GM12878 (cell line): ENCODE measurements around the gene TGFBR3. TPM values are rescaled to one million over a fixed set of nuclear protein-coding genes. Genes with fewer than 3 reads are reported as not detected.

Source experiments
- ATAC-seq: fragments of 200-7000 bp; cut with Tn5 transposase; 3 replicates; pipeline ENCODE4 v1.9.1; 2020; ENCODE audit warnings: mild to moderate bottlenecking, moderate library complexity
- BruUV-seq: library from RNA; stranded (reverse); fragments of 400-500 nt; replicated peaks from 2 replicates; lab custom pipeline; 2021; lab: Mats Ljungman, UMichigan
- CTCF ChIA-PET: fragments of 300-600 bp; sonication (Branson Sonifier 250); formaldehyde crosslinking; extraction: SDS; loops from one replicate; lab custom pipeline; 2021; ENCODE audit warnings: inconsistent platforms; lab: Yijun Ruan, JAX
- POLR2A ChIA-PET: fragments of 350-600 bp; formaldehyde crosslinking; extraction: SDS; loops from one replicate; lab custom pipeline; 2021; ENCODE audit warnings: inconsistent platforms; lab: Charles Lee
- RAD21 ChIA-PET: fragments of 300-600 bp; sonication (Branson Sonifier 250); formaldehyde crosslinking; loops from one replicate; lab custom pipeline; 2023; ENCODE audit warnings: antibody characterized with exemption; ENCODE audit not compliant: unreplicated experiment; lab: Charles Lee
- SMC1A ChIA-PET: fragments of 300-600 bp; sonication (Branson Sonifier 250); formaldehyde crosslinking; loops from one replicate; lab custom pipeline; 2023; ENCODE audit not compliant: unreplicated experiment, uncharacterized antibody; lab: Charles Lee
- DNase-seq: peaks from one replicate; pipeline ENCODE4 v3.0.0-alpha.2; 2011; ENCODE audit warnings: low read depth, low spot score
- FAIRE-seq: peaks from 3 replicates; lab custom pipeline; 2011; peaks lifted over from hg19 to GRCh38; lab: Jason Lieb, UNC
- H2AFZ ChIP-seq: 2 replicates; pipeline ENCODE4 v1.6.0; 2011; ENCODE audit warnings: low read depth, low read length, control low read depth; ENCODE audit not compliant: control insufficient read depth
- H3K27ac ChIP-seq: 2 replicates; pipeline ENCODE4 v1.5.1; 2011; ENCODE audit warnings: control low read depth; ENCODE audit not compliant: control insufficient read depth, insufficient read depth
- H3K27me3 ChIP-seq, 2 experiments: replicated peaks in 1 of 2; 2 replicates each; pipeline versions ENCODE4 v1.6.0 to v1.6.1; 2011; ENCODE audit warnings: low read length in 1 of 2; ENCODE audit not compliant: control insufficient read depth in 2 of 2, insufficient read depth in 2 of 2
- H3K36me3 ChIP-seq, 2 experiments: 2 replicates each; pipeline ENCODE4 v1.5.1; 2011; ENCODE audit warnings: low read length in 1 of 2; ENCODE audit not compliant: control insufficient read depth in 2 of 2, insufficient read depth in 2 of 2
- H3K4me1 ChIP-seq: 2 replicates; pipeline ENCODE4 v1.6.1; 2011; ENCODE audit warnings: mild to moderate bottlenecking, low read length, moderate library complexity, mixed read lengths; ENCODE audit not compliant: control insufficient read depth, insufficient read depth
- H3K4me2 ChIP-seq: 2 replicates; pipeline ENCODE4 v1.6.0; 2011; ENCODE audit warnings: control low read depth; ENCODE audit not compliant: control insufficient read depth, insufficient read depth
- H3K4me3 ChIP-seq: fragments of 200-600 bp; sonication (generic); 2 replicates; pipeline ENCODE4 v1.5.1; 2016
- H3K79me2 ChIP-seq: 2 replicates; pipeline ENCODE4 v1.6.0; 2011; ENCODE audit warnings: low read length; ENCODE audit not compliant: control insufficient read depth, insufficient read depth
- H3K9ac ChIP-seq: 2 replicates; pipeline ENCODE4 v1.8.0; 2011; ENCODE audit warnings: low read length, control low read depth, mixed read lengths; ENCODE audit not compliant: control insufficient read depth, insufficient read depth
- H3K9me3 ChIP-seq: replicated peaks from 3 replicates; pipeline ENCODE4 v1.5.1; 2011; ENCODE audit warnings: mild to moderate bottlenecking, low read length; ENCODE audit not compliant: control insufficient read depth, insufficient read depth
- H4K20me1 ChIP-seq: 2 replicates; pipeline ENCODE4 v1.6.0; 2011; ENCODE audit not compliant: control insufficient read depth, insufficient read depth
- CBX3 ChIP-seq: fragments of 200-600 bp; sonication (generic); IDR thresholded peaks from 2 replicates; pipeline ENCODE4 v1.6.1; 2016; ENCODE audit warnings: low read depth, borderline replicate concordance
- E4F1 ChIP-seq: fragments of 450-650 bp; IDR thresholded peaks from 2 replicates; pipeline ENCODE4 v1.6.1; 2018; ENCODE audit warnings: borderline replicate concordance, mild to moderate bottlenecking; ENCODE audit not compliant: partially characterized antibody
- MEF2A ChIP-seq: IDR thresholded peaks from 2 replicates; pipeline ENCODE4 v1.6.1; 2011; ENCODE audit warnings: low read depth, mild to moderate bottlenecking, low read length, moderate library complexity; ENCODE audit not compliant: insufficient read depth
- PBX3 ChIP-seq: IDR thresholded peaks from 2 replicates; pipeline ENCODE4 v1.6.1; 2011; ENCODE audit warnings: mild to moderate bottlenecking, low read depth, low read length, moderate library complexity; ENCODE audit not compliant: insufficient replicate concordance
- RAD21 ChIP-seq: IDR thresholded peaks from 2 replicates; pipeline ENCODE4 v1.6.1; 2011; ENCODE audit warnings: mild to moderate bottlenecking, low read depth, low read length, moderate library complexity; ENCODE audit not compliant: insufficient read depth
- RCOR1 ChIP-seq: conservative IDR thresholded peaks from 2 replicates; pipeline ENCODE4 v1.6.1; 2012; ENCODE audit warnings: low read depth, low read length, improper control_type of control experiment
- SPI1 ChIP-seq: IDR thresholded peaks from 2 replicates; pipeline ENCODE4 v1.6.1; 2011; ENCODE audit warnings: low read depth, mild to moderate bottlenecking, low read length, moderate library complexity, borderline replicate concordance; ENCODE audit not compliant: insufficient read depth
- SREBF1 ChIP-seq: IDR thresholded peaks from 2 replicates; pipeline ENCODE4 v1.6.1; 2012; ENCODE audit warnings: mild to moderate bottlenecking, low read length
- STAT1 ChIP-seq: fragments of 450-650 bp; conservative IDR thresholded peaks from 2 replicates; pipeline ENCODE4 v1.6.1; 2014; ENCODE audit warnings: antibody characterized with exemption, mild to moderate bottlenecking
- YBX1 ChIP-seq: fragments of 450-650 bp; IDR thresholded peaks from 2 replicates; pipeline ENCODE4 v1.6.1; 2016; ENCODE audit warnings: antibody characterized with exemption
- ZNF24 ChIP-seq: fragments of 450-650 bp; IDR thresholded peaks from 2 replicates; pipeline ENCODE4 v1.6.1; 2017; ENCODE audit warnings: antibody characterized with exemption, mild to moderate bottlenecking
- WGBS: methylation state at CpG from one replicate; pipeline ENCODE4 v1.1.6; 2016; ENCODE audit warnings: low lambda C conversion rate; ENCODE audit not compliant: insufficient replicate concordance, insufficient coverage; ENCODE audit errors: missing lambda C conversion rate; 5-methylcytosine and 5-hydroxymethylcytosine counted together
- in situ Hi-C: fragments of 300-500 bp; cut with MboI; formaldehyde crosslinking; loops from 9 replicates; pipeline ENCODE4 v1.14.3; 2018; ENCODE audit warnings: mixed read lengths
- intact Hi-C: fragments of 100-400 bp; cut with micrococcal nuclease; formaldehyde crosslinking; loops from one replicate; pipeline ENCODE4 v1.14.2; 2022; ENCODE audit not compliant: unreplicated experiment
- polyA plus RNA-seq, 11 experiments: library from polyadenylated mRNA; depleted of rRNA in 4 of 11; unstranded in 6 of 11; stranded (reverse) in 5 of 11; fragments of >200 nt; fragmentation: Nextera tagmentation in 4 of 11; fragmentation: Illumina TruSeq in 1 of 11; extraction: Ambion mirVana in 4 of 11; extraction: Trizol in 1 of 11; gene quantifications; 1 replicate in 1 of 11; 2 replicates in 10 of 11; pipeline versions ENCODE4 v1.2.1 to v1.2.3, GENCODE V29; 2011 to 2016; ENCODE audit warnings: inconsistent platforms in 2 of 11, missing spikeins in 2 of 11, low read depth in 1 of 11
- total RNA-seq, 4 experiments: library from RNA; depleted of rRNA in 3 of 4; stranded (reverse); fragments of >200 nt in 3 of 4; fragmentation: Illumina TruSeq in 1 of 4; extraction: Trizol in 1 of 4; gene quantifications; 2 replicates each; pipeline versions ENCODE4 v1.2.1 to v1.2.3, GENCODE V29; 2013 to 2021
- TF ChIP-seq, protein P1 (sequence below): fragments of 450-650 bp; formaldehyde crosslinking; IDR thresholded peaks from 2 replicates; pipeline ENCODE4 v1.5.0; 2022; ENCODE audit warnings: mild to moderate bottlenecking, missing genetic modification characterization
- TF ChIP-seq, protein P2 (sequence below): fragments of 450-650 bp; formaldehyde crosslinking; IDR thresholded peaks from 2 replicates; pipeline ENCODE4 v1.4.0; 2022; ENCODE audit warnings: mild to moderate bottlenecking, moderate library complexity

The TGFBR3 gene
- total and polyA plus RNA-seq, 10 of the 15 experiments (the other 5 are each of a cell fraction or from before 2014, with no cell fraction given): 2.7 to 16.5 (median 12.6) TPM

- Histone ChIP-seq H3K9me3 (no peaks in the 10 kb centered on the region), H3K4me3 (no peak overlapping the region), H3K9ac (no peak overlapping the region), H2AFZ (no peak overlapping the region), H3K27me3 (no peaks in the 10 kb centered on the region), H3K4me2 (no peak overlapping the region), H4K20me1 (no peaks in the 10 kb centered on the region), H3K79me2 (no peaks in the 10 kb centered on the region), H3K4me1 (no peaks in the 10 kb centered on the region), H3K36me3 (no peaks in the 10 kb centered on the region), H3K27ac (no peak overlapping the region)
- DNase-seq: no peak
- 95% methylated on average over 1 of the region's 1 CpG for WGBS
- ChIA-PET POLR2A (no interaction called here), RAD21 (no interaction called here), SMC1A (no interaction called here), CTCF (no interaction called here)
- ATAC-seq: no peak
- in situ Hi-C loops: no loop called here
- no TSS peak for BruUV-seq
- intact Hi-C loops: no loop called here
- no peak for FAIRE-seq
- TF ChIP-seq, protein P1, sequence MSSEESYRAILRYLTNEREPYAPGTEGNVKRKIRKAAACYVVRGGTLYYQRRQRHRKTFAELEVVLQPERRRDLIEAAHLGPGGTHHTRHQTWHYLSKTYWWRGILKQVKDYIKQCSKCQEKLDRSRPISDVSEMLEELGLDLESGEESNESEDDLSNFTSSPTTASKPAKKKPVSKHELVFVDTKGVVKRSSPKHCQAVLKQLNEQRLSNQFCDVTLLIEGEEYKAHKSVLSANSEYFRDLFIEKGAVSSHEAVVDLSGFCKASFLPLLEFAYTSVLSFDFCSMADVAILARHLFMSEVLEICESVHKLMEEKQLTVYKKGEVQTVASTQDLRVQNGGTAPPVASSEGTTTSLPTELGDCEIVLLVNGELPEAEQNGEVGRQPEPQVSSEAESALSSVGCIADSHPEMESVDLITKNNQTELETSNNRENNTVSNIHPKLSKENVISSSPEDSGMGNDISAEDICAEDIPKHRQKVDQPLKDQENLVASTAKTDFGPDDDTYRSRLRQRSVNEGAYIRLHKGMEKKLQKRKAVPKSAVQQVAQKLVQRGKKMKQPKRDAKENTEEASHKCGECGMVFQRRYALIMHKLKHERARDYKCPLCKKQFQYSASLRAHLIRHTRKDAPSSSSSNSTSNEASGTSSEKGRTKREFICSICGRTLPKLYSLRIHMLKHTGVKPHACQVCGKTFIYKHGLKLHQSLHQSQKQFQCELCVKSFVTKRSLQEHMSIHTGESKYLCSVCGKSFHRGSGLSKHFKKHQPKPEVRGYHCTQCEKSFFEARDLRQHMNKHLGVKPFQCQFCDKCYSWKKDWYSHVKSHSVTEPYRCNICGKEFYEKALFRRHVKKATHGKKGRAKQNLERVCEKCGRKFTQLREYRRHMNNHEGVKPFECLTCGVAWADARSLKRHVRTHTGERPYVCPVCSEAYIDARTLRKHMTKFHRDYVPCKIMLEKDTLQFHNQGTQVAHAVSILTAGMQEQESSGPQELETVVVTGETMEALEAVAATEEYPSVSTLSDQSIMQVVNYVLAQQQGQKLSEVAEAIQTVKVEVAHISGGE (CRISPR knock-in tag): no peak
- no peak for TF ChIP-seq STAT1
- no peak for TF ChIP-seq RCOR1
- TF ChIP-seq MEF2A: no peak
- TF ChIP-seq, protein P2, sequence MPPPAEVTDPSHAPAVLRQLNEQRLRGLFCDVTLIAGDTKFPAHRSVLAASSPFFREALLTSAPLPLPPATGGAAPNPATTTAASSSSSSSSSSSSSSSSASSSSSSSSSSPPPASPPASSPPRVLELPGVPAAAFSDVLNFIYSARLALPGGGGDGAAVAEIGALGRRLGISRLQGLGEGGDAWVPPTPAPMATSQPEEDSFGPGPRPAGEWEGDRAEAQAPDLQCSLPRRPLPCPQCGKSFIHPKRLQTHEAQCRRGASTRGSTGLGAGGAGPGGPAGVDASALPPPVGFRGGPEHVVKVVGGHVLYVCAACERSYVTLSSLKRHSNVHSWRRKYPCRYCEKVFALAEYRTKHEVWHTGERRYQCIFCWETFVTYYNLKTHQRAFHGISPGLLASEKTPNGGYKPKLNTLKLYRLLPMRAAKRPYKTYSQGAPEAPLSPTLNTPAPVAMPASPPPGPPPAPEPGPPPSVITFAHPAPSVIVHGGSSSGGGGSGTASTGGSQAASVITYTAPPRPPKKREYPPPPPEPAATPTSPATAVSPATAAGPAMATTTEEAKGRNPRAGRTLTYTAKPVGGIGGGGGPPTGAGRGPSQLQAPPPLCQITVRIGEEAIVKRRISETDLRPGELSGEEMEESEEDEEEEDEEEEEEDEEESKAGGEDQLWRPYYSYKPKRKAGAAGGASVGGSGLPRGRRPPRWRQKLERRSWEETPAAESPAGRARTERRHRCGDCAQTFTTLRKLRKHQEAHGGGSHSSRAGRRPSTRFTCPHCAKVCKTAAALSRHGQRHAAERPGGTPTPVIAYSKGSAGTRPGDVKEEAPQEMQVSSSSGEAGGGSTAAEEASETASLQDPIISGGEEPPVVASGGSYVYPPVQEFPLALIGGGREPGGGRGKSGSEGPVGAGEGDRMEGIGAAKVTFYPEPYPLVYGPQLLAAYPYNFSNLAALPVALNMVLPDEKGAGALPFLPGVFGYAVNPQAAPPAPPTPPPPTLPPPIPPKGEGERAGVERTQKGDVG (CRISPR knock-in tag): no peak
- TF ChIP-seq YBX1: no peak
- TF ChIP-seq SREBF1: no peak
- no peak for TF ChIP-seq PBX3
- TF ChIP-seq RAD21: no peak
- TF ChIP-seq SPI1: no peak
- no peak for TF ChIP-seq ZNF24
- no peak for TF ChIP-seq CBX3
- no peak for TF ChIP-seq E4F1
These were observed 161.7 kb downstream of the TGFBR3 start for GRCh38 chr1:91724231-91724630.
